Measurements from ENCODE around the gene C16orf90.

GRCh38 chr16:3469736-3470135 is 25.6 kb downstream of the C16orf90 start:
- TF ChIP-seq POLR2A (IDR thresholded peaks at IDR 0.05): no peak
- no peak for TF ChIP-seq CTCF (IDR thresholded peaks at IDR 0.05)
- no peak for TF ChIP-seq POLR2AphosphoS5 (IDR thresholded peaks at IDR 0.05; ENCODE audit: insufficient read depth in 1 of 2, low read depth in 1 of 2)
